Bronchial epithelial cell (primary cell): ENCODE data around the gene VPS45. TPM values are rescaled to one million over a fixed set of nuclear protein-coding genes. Genes with fewer than 3 reads are reported as not detected.

Source experiments
- DNase-seq: peaks from one replicate; pipeline ENCODE4 v3.0.0-alpha.2; 2010; ENCODE audit warnings: low read depth
- FAIRE-seq: peaks from 2 replicates; lab custom pipeline; 2011; peaks lifted over from hg19 to GRCh38; lab: Jason Lieb, UNC
- H3K27me3 ChIP-seq: 2 replicates; pipeline ENCODE4 v1.5.1; 2011; ENCODE audit warnings: low read length; ENCODE audit not compliant: control insufficient read depth, insufficient read depth
- H3K36me3 ChIP-seq: 2 replicates; pipeline ENCODE4 v1.5.1; 2011; ENCODE audit warnings: low read length; ENCODE audit not compliant: control insufficient read depth, insufficient read depth
- H3K4me3 ChIP-seq: 2 replicates; pipeline ENCODE4 v1.5.1; 2011; ENCODE audit warnings: mild to moderate bottlenecking, low read depth, low read length, control low read depth
- total RNA-seq: library from RNA; depleted of rRNA; stranded (reverse); fragments of >200 nt; gene quantifications from 2 replicates; pipeline ENCODE4 v1.2.1, GENCODE V29; 2014
- TF ChIP-seq, protein P1 (sequence below): IDR thresholded peaks from 2 replicates; pipeline ENCODE4 v1.5.1; 2011; ENCODE audit warnings: mild to moderate bottlenecking, moderate library complexity, low read length, control low read depth, inconsistent platforms; ENCODE audit not compliant: insufficient read depth, severe bottlenecking

The VPS45 gene
- total RNA-seq, 1 donor from 2014 or later, result 21.6 TPM

- TF ChIP-seq, protein P1, sequence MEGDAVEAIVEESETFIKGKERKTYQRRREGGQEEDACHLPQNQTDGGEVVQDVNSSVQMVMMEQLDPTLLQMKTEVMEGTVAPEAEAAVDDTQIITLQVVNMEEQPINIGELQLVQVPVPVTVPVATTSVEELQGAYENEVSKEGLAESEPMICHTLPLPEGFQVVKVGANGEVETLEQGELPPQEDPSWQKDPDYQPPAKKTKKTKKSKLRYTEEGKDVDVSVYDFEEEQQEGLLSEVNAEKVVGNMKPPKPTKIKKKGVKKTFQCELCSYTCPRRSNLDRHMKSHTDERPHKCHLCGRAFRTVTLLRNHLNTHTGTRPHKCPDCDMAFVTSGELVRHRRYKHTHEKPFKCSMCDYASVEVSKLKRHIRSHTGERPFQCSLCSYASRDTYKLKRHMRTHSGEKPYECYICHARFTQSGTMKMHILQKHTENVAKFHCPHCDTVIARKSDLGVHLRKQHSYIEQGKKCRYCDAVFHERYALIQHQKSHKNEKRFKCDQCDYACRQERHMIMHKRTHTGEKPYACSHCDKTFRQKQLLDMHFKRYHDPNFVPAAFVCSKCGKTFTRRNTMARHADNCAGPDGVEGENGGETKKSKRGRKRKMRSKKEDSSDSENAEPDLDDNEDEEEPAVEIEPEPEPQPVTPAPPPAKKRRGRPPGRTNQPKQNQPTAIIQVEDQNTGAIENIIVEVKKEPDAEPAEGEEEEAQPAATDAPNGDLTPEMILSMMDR, result no peak
- Histone ChIP-seq H3K36me3 (no peaks in the 10 kb centered on the region), H3K4me3 (no peak overlapping the region), H3K27me3 (no peaks in the 10 kb centered on the region)
- no peak for FAIRE-seq
- DNase-seq, result no peak
These were observed 27.2 kb downstream of the VPS45 start for GRCh38 chr1:150094734-150095265.

DNA sequence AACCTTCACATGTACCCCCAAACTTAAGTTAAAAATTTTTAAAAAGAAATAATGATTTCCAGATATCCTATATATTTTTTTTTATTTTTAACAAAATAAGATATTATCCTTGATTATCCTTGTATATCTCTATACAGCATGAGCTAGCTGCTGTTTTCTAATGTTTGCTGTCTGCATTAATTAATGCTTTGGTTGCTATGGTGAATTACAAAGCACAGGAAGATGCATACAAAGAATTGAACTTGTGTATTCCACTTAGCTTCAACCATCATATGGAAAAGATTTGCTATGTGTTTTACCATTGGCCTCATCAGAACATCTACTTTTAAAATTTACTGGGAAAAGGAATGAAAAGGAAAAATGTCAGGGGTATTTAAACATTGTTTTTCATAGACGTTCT is 35.4 kb downstream of the VPS45 start:
- Histone ChIP-seq H3K4me3 (no peak overlapping the region), H3K36me3 (no peaks in the 10 kb centered on the region), H3K27me3 (no peaks in the 10 kb centered on the region)
- FAIRE-seq (no peak), DNase-seq (no peak)
- TF ChIP-seq, protein P1, result no peak

- FAIRE-seq (no peak), DNase-seq (no peak)
- TF ChIP-seq, protein P1, result no peak
These were observed 38.8 kb downstream of the VPS45 start for GRCh38 chr1:150106341-150106740.

DNA sequence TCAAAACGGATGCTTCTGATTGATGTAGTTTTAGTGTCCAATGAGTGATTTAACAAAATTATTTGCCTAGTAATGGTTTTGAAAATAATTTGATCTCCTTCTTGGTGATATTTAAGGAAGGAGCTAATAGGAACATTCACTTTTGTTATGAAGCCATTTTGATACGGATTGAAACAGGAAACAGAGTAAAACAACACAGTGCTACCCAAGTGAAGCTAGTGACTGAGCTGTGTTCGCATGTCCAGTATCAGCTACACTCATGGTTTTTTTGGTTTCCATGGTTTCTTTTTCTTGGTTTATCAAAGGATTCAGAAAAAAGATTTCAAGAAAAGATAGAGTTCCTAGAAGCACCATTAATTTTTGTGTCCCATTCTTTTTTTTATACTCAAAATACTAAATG is 42.0 kb downstream of the VPS45 start:
- DNase-seq, result no peak
- H3K27me3 ChIP-seq, result no peaks in the 10 kb centered on the region
- no peak overlapping the region for H3K4me3 ChIP-seq
- H3K36me3 ChIP-seq, result no peaks in the 10 kb centered on the region
- no peak for FAIRE-seq
- TF ChIP-seq, protein P1, result no peak

More at GRCh38 chr1:150106341-150106740, 38.8 kb downstream of the VPS45 start:
- Histone ChIP-seq H3K27me3 (no peaks in the 10 kb centered on the region), H3K4me3 (no peak overlapping the region), H3K36me3 (no peaks in the 10 kb centered on the region)

DNA sequence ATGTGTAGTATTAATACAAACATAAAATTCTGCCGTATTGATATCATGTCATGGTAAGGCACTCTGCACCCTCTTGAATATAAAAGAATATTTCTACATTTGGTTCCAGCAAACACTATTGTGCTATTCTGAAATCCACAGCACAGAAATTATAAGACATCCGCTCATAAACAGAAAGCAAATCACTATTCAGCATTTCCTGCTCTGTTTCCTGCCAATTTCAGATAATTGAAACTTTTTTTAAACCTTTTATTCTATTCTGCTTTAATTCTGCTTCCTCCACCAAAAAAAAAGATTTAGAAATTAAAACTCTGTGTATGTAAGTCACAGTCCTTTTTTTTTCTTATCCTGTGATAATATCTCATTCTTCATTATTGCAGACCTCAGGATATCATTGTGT is 42.5 kb downstream of the VPS45 start:
- H3K27me3 ChIP-seq, result no peaks in the 10 kb centered on the region
- TF ChIP-seq, protein P1, result no peak
- no peak overlapping the region for H3K4me3 ChIP-seq
- FAIRE-seq, result no peak
- no peak for DNase-seq
- H3K36me3 ChIP-seq, result no peaks in the 10 kb centered on the region

GRCh38 chr1:150111670-150112069 is 44.1 kb downstream of the VPS45 start:
- Histone ChIP-seq H3K4me3 (no peak overlapping the region), H3K27me3 (no peaks in the 10 kb centered on the region), H3K36me3 (no peaks in the 10 kb centered on the region)
- DNase-seq (no peak), FAIRE-seq (no peak)
- TF ChIP-seq, protein P1, result no peak
